HG03066 (cell line): ENCODE results near the gene RAD50.
A peak's percentile ranks its signal among the peaks of the same experiment; 100 is the strongest.

Experiments used
- ATAC-seq: cut with Tn5 transposase; IDR thresholded peaks from one replicate; pipeline ENCODE4 v1.9.1; 2021; ENCODE audit warnings: low read depth; ENCODE audit not compliant: unreplicated experiment

RAD50 gene

DNA sequence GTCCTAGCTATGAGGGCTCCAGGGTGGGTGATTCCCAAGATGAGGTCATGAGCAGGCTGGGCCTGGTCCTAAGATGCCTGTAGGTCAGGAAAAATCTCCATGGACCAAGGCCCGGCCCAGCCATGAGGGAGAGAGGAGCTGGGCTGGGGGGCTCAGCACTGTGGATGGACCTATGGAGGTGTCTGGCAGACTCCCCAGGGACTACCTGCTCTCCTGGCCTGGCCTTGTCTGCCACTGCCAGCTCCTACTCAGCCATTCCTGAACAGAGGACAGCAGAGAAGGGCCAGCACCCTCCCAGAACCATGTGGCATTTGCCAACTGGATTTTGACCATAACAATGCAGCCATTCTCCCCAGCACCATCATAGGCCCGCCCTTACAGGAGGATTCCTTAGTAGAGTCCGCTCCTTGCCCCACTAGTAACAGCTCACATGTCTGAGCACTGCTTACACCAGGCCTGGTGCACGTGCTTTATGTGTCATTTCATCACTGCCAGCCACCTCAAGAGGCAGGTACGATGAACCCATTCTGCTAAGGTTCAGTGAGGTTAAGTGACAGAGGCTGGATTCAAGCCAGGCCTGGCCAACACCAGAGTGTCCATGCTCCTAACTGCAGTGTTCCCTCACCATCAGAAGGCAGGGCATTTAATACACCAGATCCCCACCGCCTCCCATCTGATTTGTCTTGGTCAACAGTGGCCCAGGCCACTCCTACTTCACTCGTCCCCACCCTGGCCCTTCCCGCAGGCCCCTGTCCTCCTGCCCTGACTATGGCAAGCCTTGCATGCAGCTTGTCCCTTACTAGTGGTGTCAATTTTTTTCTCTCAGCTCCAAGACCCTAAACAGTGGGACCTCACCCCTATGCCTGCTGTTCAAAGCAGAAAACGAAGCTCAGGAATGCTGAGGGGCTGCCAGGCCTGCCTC, 101.9 kb downstream of the RAD50 start:
- ATAC-seq, result no peak

DNA sequence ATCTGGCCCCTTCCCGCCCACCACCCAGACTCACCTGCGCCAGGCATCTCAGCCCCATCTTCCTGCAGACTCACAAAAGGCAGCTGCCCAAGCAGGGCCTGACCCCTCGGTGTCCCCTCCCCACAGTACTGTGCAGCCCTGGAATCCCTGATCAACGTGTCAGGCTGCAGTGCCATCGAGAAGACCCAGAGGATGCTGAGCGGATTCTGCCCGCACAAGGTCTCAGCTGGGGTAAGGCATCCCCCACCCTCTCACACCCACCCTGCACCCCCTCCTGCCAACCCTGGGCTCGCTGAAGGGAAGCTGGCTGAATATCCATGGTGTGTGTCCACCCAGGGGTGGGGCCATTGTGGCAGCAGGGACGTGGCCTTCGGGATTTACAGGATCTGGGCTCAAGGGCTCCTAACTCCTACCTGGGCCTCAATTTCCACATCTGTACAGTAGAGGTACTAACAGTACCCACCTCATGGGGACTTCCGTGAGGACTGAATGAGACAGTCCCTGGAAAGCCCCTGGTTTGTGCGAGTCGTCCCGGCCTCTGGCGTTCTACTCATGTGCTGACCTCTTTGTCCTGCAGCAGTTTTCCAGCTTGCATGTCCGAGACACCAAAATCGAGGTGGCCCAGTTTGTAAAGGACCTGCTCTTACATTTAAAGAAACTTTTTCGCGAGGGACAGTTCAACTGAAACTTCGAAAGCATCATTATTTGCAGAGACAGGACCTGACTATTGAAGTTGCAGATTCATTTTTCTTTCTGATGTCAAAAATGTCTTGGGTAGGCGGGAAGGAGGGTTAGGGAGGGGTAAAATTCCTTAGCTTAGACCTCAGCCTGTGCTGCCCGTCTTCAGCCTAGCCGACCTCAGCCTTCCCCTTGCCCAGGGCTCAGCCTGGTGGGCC, 103.1 kb downstream of the RAD50 start:
- ATAC-seq, result no peak

DNA sequence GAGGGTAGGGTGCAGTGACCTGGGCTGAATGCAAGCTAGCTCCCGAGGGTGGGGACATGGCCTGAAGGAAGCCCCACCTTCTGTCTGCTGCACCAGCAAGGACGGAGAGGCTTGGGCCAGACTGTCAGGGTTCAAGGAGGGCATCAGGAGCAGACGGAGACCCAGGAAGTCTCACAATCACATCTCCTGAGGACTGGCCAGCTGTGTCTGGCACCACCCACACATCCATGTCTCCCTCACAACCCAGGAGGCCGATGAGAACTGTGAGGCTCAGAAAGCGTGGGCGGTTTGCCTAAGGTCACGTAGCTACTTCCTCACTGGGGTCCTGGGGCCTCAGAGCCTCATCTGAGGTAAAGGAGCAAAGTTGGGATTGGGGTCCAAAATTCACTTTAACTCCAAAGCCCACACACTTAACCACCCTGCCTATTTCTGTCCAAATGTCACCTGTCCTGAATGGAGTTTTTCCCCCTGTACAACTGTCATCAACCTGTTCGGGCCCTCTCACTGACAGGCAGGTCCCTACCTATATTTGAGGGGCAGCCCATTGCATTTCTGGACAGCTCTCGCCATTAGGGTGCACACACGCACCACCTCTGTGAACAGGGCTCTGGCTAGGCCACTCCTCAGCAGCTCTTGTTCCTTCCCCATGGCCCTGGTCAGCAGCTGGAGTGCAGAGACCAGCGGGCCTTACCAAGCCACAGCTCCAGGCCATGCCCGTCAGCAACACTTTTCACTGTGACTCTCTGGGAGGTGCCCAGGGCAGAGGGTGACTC, 104.6 kb downstream of the RAD50 start:
- no peak for ATAC-seq

DNA sequence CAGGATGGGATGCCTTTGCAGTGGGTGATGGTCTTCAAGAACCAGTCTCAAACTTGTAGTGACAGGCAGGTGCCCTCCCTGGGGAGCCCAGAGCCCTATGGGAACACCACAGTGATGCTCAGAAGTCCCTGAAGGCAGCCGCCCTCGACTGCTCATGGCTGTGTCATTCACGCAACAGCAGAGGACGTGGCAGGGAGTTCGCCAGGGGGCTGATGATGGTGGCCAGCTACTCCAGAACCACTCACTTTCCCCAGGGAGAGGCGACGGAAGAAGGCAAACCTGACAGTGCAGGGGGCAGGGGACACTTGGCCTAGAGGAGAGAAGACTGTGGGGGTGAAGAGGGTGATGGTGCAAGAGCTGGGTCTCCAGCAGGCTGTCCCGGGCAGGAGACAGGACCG, 105.2 kb downstream of the RAD50 start:
- no peak for ATAC-seq

DNA sequence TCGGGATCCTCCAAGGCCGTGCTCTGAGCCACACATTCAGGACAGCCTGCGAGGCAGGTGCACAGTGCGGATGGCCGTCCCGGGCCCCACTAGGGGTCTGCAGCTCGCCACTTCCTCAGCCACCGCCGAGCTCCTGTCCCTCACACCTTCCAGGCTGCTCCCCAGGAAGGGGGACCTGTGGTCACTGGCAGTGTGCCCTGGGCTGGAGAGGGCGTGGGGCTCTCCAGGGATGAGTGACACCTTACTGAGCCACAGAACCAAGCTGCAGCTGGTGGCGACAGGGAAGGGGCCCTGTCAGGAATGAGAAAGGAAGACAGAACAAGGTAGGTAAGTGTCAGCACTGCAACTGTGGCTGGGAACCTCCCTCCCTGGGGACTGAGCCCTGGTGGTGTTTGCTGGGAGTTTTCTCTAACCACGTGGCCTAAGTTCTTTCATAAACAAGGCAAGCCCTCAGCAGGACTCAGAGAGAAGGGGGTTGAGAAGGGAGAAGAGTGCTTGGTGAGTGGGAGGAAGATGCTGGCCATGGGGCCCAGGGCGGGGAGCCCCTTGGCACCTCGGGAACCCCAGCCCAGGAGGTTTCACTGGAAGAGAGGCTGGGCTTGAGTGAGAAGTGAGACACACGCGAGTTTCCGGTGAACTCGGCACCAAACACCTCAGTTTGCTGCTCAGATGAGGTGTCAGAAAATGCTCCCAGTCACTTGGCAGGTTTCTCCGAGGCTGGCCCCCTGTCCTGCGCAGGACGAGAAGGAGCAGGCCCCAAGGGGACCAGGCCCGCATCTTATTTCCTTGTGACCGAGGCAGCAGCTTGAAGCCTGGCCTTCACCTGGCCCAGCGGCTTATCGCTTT, 106.4 kb downstream of the RAD50 start:
- peak; percentile 59 for ATAC-seq

DNA sequence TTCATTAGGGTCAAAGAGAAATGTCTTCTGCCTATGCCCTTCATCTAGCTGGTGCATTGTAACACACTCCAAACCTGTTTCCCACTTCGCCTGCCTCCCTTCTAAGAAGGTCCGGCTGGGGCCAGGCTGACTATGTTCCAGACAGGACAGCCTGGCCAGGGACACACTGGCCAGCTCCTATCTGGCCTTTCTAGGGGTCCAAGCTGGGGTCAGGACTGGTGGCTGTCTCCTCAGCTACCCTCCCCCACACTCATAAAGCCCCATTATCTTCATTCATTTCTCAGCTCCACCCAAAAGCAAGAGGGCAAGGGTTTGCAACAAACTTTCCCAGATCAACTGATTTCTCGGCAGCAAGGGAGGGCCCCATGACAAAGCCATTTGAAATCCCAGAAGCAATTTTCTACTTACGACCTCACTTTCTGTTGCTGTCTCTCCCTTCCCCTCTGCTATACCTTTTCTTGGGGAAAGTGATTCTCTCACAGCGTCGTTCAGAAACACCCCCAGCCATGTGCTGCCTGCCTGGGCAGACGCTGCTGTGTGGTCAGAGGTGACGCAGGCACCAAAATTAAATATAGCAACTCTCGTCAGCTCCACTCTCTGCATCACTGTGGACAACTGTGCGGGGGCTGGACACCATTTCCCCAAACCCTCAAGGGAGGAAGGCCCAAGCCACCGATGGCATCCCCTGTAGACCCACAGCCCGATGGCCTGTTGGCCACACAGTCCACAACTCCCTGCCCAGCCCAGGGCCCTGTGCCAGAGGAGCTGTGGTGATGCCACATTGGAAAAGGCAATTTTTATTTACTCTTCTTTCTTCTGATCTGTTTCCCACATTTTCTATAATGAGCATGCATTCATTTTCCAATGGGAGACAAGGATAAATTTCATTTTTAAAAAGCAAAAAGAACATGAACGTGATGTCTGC, 107.3 kb downstream of the RAD50 start:
- ATAC-seq, result peak; percentile 48

DNA sequence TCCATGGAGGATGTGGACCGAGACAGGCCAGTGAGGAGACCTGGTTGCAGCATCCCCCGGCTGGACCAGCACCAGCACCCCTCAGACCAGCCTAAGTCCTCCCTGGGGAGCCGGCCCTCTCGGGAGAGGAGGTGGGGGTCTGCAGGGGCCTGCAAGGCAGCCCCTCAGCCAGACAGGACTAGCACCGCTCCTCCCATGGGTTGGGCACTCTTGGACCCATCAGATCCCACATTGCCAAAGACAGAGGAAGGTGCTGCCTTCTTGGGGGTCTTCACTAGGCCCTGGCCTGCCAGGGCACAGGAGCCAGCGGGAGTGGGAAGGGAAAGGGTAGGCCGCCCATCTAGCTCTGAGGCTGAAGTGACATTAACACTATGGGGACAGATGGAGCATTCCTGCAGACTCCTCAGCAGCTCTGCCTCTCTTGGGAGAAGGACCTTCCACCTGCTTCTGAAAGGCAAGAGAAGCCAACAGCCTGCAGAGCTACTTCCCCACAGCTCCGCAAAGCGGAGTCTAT, 108.0 kb downstream of the RAD50 start:
- no peak for ATAC-seq

DNA sequence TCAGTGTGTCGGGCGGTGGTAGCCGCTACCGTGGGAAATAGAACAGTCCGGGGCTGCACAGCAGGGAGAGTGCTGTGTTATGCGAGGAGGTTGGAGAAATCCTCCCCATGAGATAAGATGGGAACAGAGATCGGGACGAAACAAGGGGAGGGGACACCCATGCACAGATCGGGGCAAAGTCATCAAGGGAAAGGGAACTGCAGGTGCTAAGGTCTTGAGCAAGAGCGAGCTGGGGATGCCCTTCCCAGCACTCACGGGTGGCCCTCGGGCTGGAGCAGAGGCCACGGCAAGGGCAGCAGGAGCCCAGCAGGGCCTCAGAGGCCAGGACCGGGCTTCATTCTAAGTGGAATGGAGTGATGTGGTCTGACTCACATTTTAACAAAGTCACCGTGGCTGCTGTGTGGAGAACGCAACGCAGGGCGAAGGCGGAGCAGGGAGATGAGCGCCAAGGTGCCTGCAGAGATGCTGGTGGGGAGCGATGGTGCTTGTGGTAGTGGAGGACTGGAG, 108.8 kb downstream of the RAD50 start:
- no peak for ATAC-seq

DNA sequence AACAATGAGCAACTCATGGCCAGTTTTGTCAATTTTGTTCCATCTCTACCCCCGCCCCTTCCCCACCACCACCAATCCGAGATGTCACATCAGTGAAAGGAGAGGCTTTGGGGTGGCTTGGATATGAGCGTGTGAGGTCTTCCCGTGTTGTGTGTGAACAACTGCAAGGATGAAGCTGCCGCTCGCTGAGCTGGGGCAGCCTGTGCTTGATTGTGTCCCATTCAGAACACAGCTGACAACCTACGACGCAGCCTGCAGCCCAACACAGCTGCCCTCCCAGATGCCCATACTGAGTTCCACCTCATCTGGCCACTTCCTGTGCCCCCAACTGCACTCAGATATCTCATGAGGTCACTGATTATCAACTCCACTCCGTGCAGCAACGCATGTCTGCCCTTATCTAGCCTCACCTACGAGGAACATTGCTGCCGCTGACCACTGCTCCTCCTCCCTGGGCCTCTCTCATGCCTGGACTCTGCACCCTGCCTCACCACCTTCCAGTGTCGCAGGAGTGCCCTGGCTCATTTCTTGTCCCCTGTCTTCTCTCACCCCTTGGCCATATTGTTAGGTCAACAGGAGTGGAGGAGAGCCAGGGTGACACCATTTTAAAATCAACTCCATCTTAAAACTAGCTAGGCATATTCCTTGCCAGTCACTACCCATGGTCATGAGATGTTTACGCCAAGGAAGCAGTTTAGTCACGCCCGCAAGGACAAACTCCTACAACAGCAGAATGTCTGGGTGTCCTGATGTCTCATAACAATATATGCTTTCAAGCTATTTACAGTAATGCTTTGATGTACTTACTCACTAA, 109.7 kb downstream of the RAD50 start:
- ATAC-seq, result no peak

DNA sequence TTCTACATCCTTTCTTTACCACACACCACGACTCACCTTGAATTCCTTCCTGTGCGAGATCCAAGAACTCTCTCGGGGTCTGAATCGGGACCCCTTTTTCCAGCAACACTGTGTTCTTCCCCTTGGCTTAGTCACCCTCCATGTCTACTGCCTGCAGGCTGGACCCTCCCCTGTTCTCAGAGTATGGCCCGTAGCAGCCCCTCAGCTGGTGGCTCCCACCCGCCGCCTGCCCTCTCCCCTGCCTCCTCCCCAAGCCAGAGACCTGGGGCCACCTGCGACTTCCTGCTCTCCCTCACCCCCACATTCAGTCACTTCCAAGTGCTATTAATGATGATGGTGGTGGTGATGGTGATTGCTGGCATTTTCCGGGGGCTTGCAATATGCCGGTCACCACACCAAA, 110.5 kb downstream of the RAD50 start:
- no peak for ATAC-seq

DNA sequence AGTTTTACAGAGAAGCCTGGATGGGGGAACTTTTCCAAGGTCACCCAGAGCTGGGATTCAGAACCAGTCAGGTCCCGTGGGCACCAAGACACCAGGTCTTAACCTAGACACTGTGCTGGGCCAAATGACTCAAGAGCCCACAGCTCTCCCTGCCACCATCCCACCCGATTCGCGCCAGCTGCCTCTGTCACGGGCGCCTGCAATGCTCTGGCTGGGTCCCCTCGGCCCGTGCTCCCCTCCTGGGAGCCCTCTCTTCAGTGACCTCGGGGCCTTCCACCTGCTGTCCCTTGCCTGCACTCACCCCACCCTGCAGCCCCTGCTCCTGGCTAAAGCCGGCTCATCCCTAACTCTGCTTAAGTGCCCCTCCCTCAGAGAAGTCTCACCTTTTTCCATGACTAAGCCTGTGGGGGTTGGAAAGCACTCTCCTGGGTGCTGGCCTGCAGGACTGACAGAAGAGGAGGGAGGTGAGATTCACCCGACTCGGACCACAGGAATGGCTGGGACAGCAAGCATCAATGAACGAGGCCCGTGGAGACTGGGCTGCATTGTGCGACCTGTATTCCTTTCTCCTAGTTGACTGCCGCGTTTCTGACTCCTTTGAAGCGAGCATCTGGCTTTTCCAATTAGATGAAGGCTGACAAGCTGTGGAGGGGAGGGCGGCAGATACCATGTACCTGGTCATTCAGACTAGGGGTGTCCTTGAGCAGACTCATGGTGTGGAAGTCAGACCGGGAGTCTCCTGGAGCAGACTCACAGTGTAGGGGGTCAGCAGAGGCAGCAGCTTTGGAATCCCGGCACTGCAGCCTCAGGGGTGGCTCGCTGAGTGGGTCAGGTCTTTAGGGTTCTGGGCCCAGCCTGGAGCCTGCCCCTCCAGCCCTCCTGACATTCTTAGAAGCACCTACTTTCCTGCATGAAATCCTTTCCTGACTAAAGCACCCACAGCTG, 111.3 kb downstream of the RAD50 start:
- ATAC-seq, result no peak

DNA sequence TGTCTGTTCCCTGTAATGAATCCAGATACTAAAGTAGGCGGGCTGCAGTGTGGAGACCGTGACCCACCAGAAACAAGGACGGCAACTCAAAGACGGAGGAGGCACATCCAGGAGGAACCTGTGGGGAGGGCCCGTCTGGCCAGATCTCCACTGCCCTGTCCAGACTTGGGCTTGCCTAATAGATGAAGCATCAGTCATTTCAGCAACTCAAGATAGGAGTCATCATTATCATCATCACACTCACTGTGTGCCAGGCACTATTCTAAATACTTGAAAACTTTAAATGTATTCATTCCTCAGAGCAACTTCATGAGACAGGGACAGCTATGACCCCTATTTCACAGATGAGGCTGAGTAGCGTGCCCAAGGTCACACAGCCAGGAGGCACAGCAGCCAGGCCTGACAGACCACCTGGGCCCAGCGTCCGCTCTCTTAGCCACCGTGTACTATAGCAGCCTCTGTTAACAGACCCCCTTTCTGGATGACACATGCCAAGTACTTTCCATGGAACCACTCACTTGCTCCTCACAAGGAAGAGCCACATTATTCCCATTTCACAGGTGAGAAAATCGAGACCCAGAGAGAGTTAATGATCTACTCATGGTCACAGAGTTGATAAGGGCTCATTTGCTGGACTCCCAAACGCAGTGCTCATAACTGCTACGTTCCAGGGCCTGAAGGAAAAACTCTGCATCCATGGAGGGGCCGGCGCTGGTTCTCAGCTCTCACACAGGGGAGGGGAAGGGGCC, 112.1 kb downstream of the RAD50 start:
- no peak for ATAC-seq

DNA sequence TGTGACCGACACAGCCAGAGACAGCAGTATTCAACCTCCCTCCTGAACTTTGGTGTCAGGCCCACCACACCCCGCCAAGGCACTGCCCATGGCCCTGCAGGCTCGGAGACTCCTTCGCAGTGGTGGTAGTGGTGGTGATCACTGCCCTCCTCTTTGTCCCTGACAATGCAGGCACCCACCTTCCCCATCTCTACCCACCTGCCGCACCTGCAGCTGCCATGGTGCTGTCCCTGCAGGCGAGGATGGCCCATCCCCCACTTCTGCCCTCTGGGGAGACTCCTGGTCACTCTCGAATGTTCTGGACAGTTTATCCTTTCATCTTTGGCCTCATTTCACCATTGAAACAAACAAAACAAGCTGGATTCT, 112.7 kb downstream of the RAD50 start:
- no peak for ATAC-seq

DNA sequence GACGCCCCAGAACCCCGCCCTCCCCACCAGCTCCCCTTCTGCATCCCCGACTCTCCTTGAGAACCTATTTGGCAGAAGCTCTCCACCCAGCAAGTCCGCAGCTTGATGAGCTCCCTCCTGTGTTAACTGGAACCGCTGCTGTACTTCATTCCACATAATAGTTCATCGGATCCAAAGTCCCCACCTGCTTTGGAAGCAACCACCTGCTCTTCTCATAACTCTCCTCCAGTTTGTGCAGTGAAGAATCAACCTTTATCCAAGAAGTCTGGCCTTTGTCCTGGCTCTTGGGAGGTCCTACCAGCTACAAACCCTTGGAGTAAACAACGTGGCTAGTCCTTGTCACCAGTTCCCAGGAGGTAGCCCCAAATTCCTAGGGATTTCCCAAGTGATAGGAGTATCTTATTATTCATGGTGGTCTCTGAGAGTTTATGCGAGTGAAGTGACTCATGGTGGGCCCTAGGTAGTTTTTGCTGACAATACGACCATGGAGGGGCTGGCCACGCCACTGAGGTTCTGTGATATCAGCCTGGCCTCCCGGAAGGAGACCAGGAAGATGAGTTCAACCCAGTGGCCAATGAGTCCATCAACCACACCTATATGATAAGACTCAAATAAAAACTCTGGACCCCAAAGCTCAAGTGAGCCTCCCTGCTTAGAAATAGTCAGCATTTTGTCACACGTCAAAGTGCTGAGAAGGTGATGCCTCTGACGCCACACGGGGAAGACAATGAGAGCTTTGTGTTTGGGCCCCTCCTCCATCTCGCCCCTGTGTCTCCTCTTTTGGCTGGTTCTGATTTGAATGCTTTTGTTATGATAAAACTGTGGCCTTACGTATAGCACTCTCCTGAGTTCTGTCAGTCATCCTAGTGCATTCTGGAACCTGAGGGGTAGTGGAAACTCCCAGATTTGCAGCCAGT, 113.4 kb downstream of the RAD50 start:
- ATAC-seq, result no peak

DNA sequence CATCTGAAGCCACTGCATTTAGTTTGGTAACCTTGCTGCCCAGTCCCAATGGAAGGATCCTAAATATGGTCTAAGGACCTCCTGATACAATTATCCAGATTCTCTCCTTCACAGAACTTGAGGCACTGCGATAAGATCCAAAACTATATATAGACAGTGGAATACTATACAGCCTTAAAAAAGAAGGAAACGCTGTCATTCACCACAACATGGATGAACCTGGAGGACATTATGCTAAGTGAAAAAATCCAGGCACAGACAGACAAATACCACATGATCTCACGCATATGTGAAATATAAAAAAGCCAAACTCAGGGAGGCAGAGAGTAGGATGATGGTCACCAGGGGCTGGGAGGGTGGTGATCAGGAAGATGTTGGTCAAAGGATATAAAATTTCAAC, 114.2 kb downstream of the RAD50 start:
- ATAC-seq, result no peak
